Stimulated activated CD8-positive, alpha-beta memory T cell treated with anti-CD3 and anti-CD28 coated beads, Interleukin-4, amount 100 ng/mL, for 48 hours (primary cell): Measurements from ENCODE around the gene PHF1.

Experiments used
- DNase-seq: peaks from one replicate; pipeline ENCODE4 v3.0.0-alpha.2; 2020

Gene PHF1

DNA sequence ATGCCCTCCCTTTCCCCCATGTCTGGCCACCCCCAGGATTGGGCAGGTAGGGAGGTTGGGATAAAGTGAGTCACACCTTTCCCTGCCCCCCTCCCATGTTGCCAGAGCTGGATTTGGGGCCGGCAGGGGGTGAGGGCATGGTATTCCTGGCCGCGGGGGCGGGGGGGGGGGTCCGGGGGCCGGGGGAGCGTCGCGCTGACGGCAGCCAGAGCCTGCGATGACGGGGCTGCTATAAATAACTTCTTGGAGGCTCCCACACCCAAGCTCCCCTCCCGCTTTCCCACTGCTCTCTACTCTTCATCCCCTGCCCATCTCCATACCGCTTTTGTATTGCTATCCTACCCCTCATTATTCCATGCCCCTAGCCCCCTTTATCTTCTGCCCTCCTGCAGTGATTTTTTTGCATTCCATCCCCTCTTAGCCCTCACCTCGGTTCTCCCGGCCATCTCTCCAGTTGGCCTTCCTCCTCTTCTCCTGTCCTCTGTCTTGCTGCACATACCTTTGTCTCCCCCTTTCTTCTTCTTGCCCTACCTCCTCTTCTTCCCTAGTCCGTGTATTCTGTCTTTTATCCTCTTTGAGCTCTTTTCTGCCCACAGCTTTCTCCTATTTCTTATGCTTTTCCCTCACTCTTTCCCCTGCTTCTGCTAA is 22.9 kb downstream of the PHF1 start:
- DNase-seq: no peak

- no peak for DNase-seq
Measured at GRCh38 chr6:33434961-33435360, 24.1 kb downstream of the PHF1 start.

DNA sequence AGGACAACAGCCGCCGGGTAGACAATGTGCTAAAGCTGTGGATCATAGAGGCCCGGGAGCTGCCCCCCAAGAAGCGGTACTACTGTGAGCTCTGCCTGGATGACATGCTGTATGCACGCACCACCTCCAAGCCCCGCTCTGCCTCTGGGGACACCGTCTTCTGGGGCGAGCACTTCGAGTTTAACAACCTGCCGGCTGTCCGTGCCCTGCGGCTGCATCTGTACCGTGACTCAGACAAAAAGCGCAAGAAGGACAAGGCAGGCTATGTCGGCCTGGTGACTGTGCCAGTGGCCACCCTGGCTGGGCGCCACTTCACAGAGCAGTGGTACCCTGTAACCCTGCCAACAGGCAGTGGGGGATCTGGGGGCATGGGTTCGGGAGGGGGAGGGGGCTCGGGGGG is 26.9 kb downstream of the PHF1 start:
- DNase-seq: no peak

GRCh38 chr6:33438978-33439594 is 28.3 kb downstream of the PHF1 start:
- no peak for DNase-seq

DNA sequence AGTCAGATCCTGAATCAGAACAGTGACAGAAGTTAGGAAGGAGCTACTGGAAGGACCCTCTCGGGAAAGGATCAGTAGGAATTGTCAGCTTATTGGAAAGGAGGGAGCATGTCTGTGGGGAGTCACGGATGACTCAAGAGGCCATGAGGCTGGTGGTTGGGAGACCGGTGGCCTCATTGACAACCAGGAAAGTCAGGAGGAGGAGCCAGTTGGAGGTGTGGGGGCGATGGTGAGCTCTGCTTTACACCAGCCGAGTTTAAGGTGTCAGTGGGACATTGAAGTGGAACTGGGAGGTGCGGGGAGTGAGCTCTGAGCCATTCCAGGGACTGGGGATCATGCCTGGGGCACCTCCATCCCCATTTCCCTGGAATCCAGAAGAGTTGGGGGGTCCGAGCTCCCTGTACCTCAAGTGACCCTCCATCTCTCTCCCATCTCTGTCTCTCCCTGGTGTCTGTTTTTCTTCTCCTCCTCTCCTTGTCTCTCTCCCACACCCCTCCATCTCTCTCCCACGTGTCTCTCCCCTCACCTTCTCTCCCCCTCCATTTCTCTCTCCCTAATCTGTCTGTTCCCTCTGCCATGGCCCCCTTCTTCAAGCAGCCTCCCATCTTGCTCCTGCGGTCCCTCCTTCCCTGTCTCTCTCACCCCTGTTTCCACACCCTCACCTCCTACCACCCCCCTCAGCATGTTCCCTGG is 29.3 kb downstream of the PHF1 start:
- DNase-seq: no peak

DNA sequence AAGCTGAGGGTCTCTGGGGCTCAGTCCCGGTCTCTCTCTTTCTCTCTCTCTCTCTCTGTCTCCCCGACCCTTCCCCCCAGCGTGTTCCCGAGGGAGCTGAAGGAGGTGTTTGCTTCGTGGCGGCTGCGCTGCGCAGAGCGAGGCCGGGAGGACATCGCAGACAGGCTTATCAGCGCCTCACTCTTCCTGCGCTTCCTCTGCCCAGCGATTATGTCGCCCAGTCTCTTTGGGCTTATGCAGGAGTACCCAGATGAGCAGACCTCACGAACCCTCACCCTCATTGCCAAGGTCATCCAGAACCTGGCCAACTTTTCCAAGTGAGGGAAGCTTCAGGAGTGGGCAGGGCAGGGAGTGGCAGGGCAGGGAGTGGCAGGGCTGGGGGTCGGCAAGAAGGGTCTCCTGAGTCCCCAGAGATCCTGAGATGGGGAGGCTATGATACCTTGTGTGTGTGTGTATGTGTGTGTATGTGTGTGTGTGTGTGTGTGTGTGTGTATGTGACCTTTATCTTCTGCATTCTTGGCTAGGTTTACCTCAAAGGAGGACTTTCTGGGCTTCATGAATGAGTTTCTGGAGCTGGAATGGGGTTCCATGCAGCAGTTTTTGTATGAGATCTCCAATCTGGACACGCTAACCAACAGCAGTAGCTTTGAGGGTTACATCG is 30.0 kb downstream of the PHF1 start:
- DNase-seq: no peak

DNA sequence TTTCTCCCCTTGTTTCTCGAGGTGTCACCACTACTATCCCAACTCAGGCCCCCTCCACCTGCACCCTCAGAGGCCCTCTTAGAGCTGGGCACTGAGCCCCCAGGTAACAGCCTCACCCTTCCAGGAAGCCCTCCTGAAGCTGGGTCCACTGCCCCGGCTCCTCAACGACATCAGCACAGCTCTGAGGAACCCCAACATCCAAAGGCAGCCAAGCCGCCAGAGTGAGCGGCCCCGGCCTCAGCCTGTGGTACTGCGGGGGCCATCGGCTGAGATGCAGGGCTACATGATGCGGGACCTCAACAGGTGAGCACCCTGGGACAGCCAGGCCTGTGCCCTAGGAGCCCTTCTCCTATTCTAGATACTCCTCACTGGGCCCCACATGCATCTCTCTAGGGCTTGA is 30.6 kb downstream of the PHF1 start:
- no peak for DNase-seq

DNA sequence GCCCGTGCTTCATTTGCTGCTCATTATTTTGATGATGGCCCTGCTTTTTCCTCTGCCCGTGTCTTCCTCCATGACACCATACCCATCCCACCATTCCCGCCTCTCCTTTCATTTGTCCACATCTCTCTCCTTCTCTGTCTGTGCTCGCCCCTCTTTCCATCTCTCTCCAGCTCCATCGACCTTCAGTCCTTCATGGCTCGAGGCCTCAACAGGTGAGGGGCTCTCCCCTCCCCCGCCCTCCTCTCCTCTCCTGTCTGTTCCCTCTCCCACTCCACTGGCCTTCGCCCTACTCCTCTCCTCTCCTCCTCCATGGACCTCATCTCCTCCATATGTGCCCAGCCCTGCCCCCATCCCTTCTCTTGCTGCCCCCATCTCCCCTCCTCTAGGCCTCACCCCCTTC is 31.5 kb downstream of the PHF1 start:
- DNase-seq: no peak

- DNase-seq: no peak
Measured at GRCh38 chr6:33443025-33443424, 32.2 kb downstream of the PHF1 start.

DNA sequence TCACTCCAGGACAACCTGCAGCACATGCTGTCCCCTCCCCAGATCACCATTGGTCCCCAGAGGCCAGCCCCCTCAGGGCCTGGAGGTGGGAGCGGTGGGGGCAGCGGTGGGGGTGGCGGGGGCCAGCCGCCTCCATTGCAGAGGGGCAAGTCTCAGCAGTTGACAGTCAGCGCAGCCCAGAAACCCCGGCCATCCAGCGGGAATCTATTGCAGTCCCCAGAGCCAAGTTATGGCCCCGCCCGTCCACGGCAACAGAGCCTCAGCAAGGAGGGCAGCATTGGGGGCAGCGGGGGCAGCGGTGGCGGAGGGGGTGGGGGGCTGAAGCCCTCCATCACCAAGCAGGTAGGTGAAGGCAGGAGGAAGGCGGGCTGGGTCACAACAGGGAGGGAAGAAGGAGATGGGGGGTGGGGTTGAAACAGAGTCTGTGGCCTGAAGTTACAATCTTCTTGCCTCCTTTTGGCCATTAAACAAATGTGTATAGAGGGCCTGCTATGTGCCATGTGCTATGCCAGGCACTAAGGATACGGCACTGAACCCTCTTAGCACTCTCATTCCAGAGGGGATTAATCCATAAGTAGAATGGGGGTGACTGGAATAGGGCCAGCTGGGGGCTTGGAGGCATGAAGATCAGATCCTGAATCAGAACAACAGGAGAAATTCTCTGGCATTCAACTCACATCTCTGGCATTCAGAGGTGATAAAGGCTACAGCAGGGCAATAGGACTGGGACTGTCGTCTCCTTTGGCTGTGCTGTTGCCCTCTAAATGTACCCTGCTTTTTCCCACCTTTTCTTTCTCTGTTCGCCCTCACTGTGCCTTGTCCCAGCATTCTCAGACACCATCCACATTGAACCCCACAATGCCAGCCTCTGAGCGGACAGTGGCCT is 33.0 kb downstream of the PHF1 start:
- DNase-seq: no peak

DNA sequence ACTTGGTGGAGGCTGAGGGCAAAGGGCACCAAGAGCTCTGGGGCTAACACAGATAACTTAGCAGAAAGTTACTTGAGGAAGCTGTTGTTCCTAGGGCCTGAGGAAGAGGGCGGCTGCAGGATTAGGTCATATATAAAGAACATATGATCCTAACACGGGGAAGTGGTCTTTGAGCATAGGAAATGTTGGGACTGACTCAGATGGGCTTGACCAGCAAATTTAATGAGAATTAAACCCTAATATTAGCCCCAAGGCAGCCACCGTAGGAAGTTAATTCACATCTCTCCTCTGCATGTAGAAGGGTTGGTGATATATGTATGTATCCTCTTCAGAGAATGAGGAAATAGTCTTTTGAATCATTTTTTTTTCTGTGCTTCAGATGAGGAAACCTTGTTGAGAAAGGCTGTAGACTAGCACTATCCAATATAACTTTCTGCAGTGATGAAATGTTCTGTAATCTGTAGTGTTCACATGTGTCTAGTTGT is 34.3 kb downstream of the PHF1 start:
- no peak for DNase-seq

DNA sequence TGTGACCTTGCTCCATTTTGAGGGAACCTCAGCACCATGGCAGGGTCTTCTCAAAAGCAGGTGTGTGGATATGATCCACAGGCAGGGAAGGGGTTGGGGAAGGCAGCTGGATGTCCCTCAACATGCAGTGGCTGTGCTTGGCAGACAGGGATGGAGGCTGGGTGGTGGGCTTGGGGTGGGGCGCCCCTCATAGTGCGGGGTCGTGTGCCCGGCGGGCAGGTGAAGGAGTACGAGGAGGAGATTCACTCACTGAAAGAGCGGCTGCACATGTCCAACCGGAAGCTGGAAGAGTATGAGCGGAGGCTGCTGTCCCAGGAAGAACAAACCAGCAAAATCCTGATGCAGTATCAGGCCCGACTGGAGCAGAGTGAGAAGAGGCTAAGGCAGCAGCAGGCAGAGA is 35.5 kb downstream of the PHF1 start:
- DNase-seq: no peak

DNA sequence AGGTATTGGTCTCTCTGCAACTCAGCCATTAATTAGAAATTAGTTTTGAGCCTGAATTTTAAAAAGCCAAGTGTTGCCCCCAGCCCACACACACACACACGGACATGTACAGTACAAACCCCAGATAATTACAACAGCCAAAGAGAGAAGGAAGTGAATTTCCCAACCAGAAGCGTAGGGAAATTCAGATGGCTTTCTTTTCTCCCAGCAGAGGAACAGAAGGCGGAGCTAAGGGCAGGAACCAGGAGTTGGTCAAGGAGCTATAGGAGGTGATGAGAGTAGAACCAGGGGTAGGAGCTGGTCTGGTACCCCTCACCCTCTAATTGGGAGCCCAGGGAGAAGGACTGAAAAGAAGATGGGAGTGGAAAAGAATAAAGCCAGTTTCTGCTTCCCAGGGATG is 39.6 kb downstream of the PHF1 start:
- DNase-seq: no peak

DNA sequence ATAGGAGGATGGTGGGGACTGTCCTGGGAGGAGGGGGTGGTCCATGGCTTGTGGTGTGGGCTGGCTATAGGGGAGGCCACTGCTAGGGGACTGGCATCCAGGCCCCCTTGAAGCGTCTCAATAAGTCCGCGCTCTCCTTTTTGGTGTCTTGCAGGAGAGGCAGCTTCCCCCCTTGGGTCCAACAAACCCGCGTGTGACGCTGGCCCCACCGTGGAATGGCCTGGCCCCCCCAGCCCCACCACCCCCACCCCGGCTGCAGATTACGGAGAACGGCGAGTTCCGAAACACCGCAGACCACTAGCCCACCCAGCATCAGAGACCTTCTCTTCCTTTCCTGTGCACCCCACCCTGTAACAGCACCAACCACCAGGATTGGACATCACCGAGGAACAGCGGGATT is 40.8 kb downstream of the PHF1 start:
- no peak for DNase-seq

- no peak for DNase-seq
Measured at GRCh38 chr6:33452496-33452895, 41.7 kb downstream of the PHF1 start.

GRCh38 chr6:33453393-33454008 is 42.7 kb downstream of the PHF1 start:
- DNase-seq: no peak

DNA sequence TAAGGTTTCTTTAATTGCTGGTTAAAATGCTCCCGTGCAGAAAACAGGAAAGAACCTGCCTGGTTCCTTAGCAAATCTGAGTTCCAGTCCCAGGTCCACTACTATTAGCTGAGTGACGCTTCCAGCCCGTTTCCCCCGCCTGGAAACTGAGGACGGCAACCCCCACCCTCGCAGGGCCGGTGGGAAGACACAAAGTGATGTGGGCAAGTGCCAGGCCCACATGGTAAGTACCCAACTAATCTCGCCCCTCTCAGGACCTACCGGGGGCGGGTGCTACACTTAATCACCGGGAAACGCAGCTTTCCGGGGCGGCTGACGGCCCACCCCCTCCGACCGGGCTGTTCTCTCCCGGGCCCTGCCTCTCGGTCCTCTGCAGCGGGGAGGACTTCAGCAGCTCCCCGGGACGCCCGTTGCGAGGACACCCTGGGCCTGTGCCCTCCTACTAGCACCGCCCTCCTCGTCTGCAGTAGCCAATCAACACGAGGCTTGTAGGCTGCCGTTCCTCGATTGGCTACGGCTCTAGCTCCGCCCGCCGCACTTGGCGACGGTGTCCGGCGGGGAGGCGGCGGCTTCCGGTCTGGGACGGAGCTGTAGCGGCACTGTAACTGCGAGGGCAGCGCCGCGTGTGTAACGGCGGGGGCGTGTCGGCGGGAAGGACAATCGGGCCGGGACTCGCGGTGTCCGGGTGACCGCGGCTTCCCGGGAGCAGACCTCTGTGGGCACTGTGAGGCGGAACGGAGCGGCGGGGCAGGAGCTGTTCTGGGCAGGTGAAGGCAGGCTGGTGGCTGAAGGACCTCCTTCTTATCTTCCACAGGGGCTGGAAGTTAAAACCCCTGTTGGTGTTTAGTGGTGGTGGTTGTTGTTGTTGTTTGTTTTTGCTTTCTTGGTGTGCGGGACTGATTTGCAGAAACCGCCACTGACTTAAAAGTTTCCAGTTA is 43.5 kb downstream of the PHF1 start, which contains the start of gene ZBTB9:
Gene ZBTB9, plus strand, starts transcription at position 568 of the 938 bp plus-strand sequence. CDS start 525 bp downstream, outside the sequence.
- DNase-seq: peak; percentile 95

- DNase-seq: no peak
Measured at GRCh38 chr6:33455051-33455450, 44.2 kb downstream of the PHF1 start.

- DNase-seq: no peak
Measured at GRCh38 chr6:33456156-33456555, 45.3 kb downstream of the PHF1 start.

- no peak for DNase-seq
Measured at GRCh38 chr6:33458676-33459075, 47.9 kb downstream of the PHF1 start.

- DNase-seq: no peak
Measured at GRCh38 chr6:33459226-33459625, 48.4 kb downstream of the PHF1 start.
